GM21723 (cell line): ENCODE results near the gene CD151.

Source experiments
- ATAC-seq: cut with Tn5 transposase; IDR thresholded peaks from one replicate; pipeline ENCODE4 v1.9.1; 2021; ENCODE audit warnings: mild to moderate bottlenecking, moderate library complexity; ENCODE audit not compliant: unreplicated experiment

Gene CD151

GRCh38 chr11:841981-842369 is 9.2 kb downstream of the CD151 start:
- peak; percentile 32 for ATAC-seq

DNA sequence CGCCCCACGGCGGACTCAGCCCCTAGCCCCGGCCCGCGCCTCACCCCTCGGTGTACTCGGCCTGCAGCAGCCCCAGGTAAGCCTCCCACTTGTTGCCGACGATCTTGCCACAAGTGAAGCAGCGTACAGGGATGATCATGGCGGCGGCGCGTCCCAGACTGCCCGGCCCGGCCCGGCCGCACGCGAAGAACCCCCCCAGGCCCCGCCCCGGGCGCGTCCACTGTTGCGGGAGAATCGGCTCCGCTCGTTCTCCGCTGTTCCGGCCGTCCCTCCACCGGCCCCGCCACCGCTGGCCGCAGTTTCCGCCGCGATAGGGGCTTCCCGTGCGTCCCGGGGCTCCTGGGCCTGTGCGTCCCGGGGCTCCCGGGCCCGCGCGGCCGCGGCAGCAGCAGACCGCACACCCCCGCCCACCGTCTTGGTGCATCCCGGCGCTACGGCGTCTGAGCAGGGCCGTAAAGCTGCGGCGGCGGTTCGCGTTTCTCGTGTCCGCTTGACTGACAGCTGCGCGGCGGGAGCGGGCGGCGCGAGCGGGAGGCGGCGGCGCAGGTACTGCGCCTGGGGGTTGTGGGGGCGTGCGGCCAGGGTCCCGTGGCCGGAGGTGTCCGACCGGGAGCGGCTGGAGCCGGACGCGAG is 9.7 kb downstream of the CD151 start, which contains the start of the genes POLR2L and TSPAN4:
Gene POLR2L, minus strand, starts transcription at position 160 of the 633 bp plus-strand sequence. Its CDS starts 21 bp downstream, at position 139.
Gene TSPAN4, plus strand, starts transcription at position 483 of the 633 bp plus-strand sequence. CDS start 7,453 bp downstream, outside the sequence.
- peak; percentile 63 for ATAC-seq

- ATAC-seq, result no peak
Measured at GRCh38 chr11:843086-843734, 10.5 kb downstream of the CD151 start.

DNA sequence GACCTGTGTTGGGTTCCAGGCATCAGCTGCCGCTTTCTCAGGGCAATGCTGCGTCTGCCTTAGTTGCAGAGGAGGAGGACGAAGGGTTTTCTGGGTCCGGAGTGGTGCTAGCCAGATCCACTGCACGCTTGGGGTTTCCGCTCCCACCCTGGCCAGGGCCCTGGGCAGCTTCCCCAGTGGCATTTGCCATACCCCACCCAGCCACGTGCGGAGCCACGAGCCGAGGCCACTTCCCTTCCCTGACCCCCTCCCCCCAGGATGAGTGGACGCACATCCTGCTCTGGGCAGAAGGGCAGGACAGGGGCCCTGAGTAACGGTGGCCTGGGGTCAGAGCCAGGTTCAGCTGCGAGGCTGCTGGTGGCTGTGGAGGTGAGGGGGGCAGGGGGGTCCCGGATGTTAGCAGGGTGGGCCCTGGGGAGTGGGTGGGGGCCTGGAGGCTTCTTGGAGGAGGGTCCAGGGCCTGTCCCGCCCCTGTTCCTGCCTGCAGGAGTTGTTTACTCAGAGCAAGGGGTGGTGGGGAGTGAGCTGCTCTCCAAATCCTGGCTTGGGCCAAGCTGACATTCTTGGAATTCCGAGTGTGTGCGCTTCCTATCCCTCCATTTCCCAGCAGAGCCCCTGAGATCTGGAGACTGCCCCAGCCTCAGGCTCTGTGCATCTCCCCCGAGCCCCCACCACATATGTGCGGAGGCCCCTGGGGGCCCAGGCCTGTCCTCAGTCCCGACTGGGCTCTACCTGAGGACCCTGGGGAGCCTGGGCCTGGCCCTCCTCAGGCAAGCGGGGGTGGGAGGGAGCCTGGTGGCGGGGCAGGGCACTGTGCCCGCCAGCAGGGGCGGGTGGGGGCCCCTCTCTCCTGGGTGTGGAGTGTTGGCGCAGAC is 11.3 kb downstream of the CD151 start:
- no peak for ATAC-seq

DNA sequence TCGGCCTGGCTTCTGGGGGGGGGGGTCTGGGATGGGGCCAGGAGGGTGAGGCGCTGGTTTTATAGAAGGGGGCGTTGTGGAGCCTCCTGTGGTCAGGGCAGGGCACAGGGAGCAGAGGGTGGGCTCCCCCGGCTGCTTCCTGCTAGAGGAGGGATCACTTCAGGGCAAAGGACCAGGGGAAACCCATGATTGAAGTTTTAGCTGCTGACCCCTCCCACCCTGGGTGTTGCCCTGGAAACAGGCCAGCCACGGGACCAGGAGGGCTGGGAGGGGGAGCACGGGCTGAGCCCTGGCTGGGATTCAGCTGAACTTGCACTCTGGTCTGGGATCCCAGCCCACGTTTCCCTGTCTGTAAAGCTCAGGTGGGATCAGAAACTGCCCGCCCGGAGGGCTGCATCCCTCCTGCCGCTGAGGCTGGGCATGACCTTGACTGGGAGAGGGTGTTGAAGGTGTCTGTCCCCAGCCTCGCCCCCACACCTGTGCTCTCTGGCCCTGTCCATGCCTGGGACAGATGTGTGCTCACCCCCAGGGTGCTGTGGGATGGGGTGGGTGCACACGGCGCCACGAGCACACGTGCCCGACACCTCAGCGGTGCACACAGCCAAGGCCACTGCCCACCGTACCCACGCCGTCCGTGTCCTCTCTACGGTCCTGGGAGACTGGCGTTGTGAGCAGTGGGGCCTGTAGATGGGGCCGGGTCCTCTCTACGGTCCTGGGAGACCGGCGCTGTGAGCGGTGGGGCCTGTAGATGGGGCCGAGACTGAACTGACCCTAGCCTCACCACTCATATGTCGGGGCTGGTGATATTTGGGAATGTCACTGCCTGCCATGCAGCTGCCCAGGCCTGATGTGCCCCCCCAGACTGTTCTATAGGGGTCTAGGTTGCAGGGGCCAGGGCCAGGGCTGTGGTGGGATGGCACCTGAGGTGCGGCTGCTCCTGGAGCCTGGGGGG is 12.2 kb downstream of the CD151 start:
- ATAC-seq, result no peak

- no peak for ATAC-seq
Measured at GRCh38 chr11:845872-846495, 13.2 kb downstream of the CD151 start.

GRCh38 chr11:846496-847098 is 13.8 kb downstream of the CD151 start:
- ATAC-seq, result no peak

DNA sequence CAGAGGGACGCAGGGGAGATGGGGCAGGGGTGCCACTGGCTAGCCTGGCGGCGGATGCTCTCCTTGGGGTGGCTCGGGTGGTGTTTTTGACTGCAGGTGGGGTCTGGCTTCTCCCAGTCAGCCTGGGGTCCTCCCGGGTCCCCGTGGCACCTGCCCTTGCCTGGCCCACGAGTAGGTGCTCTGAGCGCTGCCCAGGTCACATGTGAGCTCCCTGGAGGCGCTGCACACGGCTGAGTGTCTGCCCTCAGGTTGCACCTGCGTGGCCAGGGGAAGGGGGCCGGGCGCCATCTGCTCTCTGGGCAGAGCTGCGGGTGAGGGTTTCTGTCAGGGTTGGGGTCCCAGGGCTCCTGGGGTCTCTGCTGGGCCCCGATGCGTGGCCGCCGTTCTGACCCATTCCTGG is 15.1 kb downstream of the CD151 start:
- ATAC-seq, result no peak

- no peak for ATAC-seq
Measured at GRCh38 chr11:848380-848931, 15.7 kb downstream of the CD151 start.

DNA sequence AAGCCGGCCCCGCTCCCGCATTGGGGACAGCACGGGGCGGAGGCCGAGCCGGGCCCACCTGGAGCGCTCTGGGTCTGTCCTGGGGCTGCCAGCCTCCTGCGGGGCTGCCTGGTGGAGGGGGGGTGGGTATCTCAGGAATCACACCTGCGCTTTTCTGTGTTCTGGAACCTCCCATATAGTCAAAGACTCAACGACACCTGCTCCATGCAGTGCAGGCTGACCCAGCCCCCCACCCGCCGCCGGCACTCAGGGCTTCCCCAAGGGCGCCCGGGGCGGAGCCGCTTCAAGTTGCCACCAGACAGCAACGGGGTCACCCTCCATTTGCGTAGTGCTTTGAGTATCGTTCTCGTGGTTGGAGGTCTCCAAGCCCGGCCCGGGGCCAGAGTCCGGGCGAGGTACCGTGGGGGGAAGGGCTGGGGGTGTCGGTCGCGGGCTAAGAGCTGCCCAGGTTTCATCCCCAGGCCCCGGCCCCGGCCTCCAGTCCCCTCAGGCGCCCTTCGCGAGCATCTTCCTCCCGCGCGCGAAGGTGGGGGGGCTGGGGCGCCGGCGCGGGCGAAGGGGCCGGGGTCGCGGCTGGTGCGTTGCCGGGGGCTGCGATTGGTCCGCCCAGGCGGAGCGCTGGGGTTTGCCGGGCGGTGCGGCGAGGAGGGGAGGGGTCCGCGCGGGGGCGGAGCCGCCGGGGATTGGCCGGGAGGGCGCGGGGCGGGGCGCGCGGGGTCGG is 16.5 kb downstream of the CD151 start:
- no peak for ATAC-seq

DNA sequence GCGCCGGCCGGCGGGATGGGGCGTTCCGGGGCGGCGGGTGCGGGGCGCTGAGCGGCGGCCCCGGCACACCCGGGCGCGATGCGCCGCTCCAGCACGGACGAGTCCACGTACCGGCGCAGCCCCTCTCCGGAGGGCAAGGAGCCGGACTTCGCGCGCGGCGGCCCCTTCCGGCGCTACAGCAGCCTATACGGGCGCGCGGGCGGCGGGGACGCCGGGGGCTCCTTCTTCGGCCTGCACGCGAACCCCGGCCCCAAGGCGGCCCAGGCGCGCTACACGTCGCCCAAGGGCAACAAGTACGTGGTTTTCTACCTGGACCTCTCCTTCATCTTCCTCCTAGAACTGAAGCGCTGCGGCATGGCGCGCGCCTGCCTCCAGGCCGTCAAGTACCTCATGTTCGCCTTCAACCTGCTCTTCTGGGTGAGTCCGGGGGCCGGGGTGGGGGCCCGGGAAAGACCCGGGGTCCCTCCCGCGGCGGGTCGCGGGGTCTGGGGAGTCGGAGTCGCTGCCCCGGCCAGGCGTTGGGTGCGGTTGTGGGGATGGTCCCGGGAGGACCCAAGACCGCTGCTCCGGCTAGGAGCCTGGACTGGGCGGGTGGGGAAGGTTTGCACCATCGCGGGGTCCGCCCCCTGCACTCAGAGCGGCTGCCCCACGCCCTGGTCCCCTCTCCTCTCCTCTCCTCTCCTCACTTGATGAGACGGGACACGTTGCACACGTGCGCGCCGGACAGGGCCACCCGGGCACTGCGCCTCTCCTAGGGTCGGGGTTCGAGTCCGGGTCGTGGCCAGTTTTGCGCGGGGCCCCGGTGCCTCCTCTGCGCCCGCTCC is 17.4 kb downstream of the CD151 start:
- no peak for ATAC-seq

DNA sequence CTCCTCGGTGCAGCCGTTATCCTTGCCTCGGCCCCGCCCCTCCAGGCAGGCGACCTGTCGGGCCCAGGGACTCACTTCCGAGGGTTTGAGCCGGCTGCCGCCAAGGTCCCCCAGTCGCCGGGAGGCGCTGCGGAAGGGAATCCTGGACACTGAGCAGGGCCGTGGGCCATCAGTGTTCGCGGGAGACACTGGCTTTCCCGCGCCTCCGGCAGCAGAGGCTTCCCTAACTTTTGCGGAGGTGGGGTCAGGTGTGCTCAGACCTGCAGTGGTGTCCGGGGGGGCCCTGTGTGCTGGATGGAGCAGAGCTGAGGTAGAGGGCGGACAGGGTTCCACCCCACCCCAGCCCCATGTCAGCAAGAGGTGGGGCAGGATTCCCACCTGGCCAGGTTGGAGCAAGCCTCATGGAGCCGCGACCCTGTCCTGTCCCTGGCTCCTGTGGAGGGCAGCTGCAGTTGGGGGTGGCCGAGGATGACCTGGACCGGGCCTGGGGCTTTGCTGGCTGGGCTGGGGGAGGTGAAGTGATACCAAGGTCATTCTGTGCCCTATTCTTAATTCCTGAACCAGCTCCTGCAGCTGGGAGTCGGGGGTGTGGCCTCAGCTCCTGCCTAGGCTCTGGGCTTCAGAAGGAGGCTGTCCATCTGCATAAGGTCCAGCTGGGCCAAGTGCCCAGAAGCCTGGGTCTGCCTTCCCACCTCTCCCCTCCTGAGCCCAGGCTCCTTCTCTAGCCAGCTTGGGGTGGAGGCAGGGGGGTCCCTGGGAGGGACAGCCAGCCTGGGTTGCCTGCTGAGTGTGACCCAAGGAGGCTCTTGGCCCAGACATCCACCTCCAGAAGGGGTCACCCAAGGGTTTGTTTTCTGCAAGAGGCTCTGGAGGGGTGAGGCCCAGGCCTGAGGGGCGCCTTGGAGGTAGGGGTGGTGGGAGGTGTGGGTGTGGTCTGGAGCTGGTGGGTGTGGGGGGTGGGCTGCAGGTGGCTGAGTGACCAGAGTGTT is 18.3 kb downstream of the CD151 start:
- no peak for ATAC-seq

DNA sequence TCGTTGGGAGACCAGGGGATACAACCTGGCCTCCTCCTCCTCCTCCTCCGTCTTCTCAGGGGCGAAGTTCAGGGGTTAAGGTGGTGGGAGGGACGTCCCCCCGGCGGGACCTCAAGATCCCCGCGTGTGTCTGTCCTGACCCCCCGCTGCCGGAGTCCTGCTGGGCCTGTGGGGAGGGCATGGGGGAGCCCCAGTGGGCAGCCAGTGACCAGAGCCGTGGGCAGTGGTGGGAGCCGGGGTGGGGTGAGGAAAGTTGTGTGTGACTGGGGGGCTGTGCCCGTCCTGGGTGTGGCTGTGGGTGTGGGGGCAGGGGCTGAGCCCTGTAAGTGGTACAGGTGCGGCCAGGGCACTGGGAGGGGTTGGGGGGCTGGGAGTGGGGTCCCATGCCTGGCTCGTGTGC is 20.0 kb downstream of the CD151 start:
- ATAC-seq, result no peak

GRCh38 chr11:853682-854448 is 21.1 kb downstream of the CD151 start:
- no peak for ATAC-seq

GRCh38 chr11:854601-855329 is 22.0 kb downstream of the CD151 start:
- no peak for ATAC-seq
